Brain microvascular endothelial cell (primary cell): ENCODE measurements around the gene TOX3.

Experiments used
- DNase-seq: peaks from one replicate; pipeline ENCODE4 v3.0.0-alpha.2; 2020
- H3K27ac ChIP-seq: fragments of 250-450 bp; sonication (Bioruptor Pico); 2 replicates; pipeline ENCODE4 v1.5.1; 2020; ENCODE audit warnings: mild to moderate bottlenecking, moderate library complexity
- H3K27me3 ChIP-seq: fragments of 250-450 bp; sonication (Bioruptor Pico); replicated peaks from 2 replicates; pipeline ENCODE4 v1.5.1; 2020; ENCODE audit warnings: mild to moderate bottlenecking
- H3K36me3 ChIP-seq: fragments of 250-450 bp; sonication (Bioruptor Pico); replicated peaks from 2 replicates; pipeline ENCODE4 v1.5.1; 2020; ENCODE audit warnings: mild to moderate bottlenecking
- H3K4me3 ChIP-seq: 2 replicates; pipeline ENCODE4 v1.5.1; 2011; ENCODE audit warnings: low read depth, mild to moderate bottlenecking, control low read depth, low read length, moderate library complexity
- CTCF ChIP-seq: IDR thresholded peaks from 2 replicates; pipeline ENCODE4 v1.5.1; 2011; ENCODE audit warnings: low read depth, mild to moderate bottlenecking, moderate library complexity, low read length, control low read depth, inconsistent platforms; ENCODE audit errors: missing control alignments
- in situ Hi-C: cut with HindIII; loops from 2 replicates; pipeline ENCODE4 v1.10.0; 2017; ENCODE audit warnings: low sequenced_read_pairs, low pct_ligation_motif_present

The TOX3 gene

GRCh38 chr16:52450916-52451315, 96.0 kb downstream of the TOX3 start:
- in situ Hi-C loops, result no loop called here
- DNase-seq, result no peak
- no peak for TF ChIP-seq CTCF
- Histone ChIP-seq H3K4me3 (no peak overlapping the region), H3K36me3 (no peaks in the 10 kb centered on the region), H3K27ac (no peak overlapping the region), H3K27me3 (no peaks in the 10 kb centered on the region)

- no peak for DNase-seq
- Histone ChIP-seq H3K27ac (no peak overlapping the region), H3K27me3 (no peaks in the 10 kb centered on the region), H3K36me3 (no peaks in the 10 kb centered on the region), H3K4me3 (no peak overlapping the region)
- in situ Hi-C loops, result no loop called here
- no peak for TF ChIP-seq CTCF
These were observed 96.7 kb downstream of the TOX3 start for GRCh38 chr16:52450241-52450640.

GRCh38 chr16:52446080-52446479, 100.9 kb downstream of the TOX3 start:
- in situ Hi-C loops, result no loop called here
- Histone ChIP-seq H3K27me3 (no peaks in the 10 kb centered on the region), H3K4me3 (no peak overlapping the region), H3K36me3 (no peaks in the 10 kb centered on the region), H3K27ac (no peak overlapping the region)
- DNase-seq, result no peak
- TF ChIP-seq CTCF, result no peak

GRCh38 chr16:52441886-52442285, 105.1 kb downstream of the TOX3 start:
- H3K4me3 ChIP-seq, result no peak overlapping the region
- no peaks in the 10 kb centered on the region for H3K36me3 ChIP-seq
- no peak overlapping the region for H3K27ac ChIP-seq
- no peak for TF ChIP-seq CTCF
- DNase-seq, result no peak
- in situ Hi-C loops, result no loop called here
- no peaks in the 10 kb centered on the region for H3K27me3 ChIP-seq

GRCh38 chr16:52440248-52440647, 106.7 kb downstream of the TOX3 start:
- in situ Hi-C loops, result no loop called here
- no peak overlapping the region for H3K4me3 ChIP-seq
- no peaks in the 10 kb centered on the region for H3K36me3 ChIP-seq
- no peak overlapping the region for H3K27ac ChIP-seq
- H3K27me3 ChIP-seq, result no peaks in the 10 kb centered on the region
- TF ChIP-seq CTCF, result no peak
- no peak for DNase-seq

- Histone ChIP-seq H3K4me3 (no peak overlapping the region), H3K27ac (no peak overlapping the region), H3K27me3 (no peaks in the 10 kb centered on the region), H3K36me3 (no peaks in the 10 kb centered on the region)
- DNase-seq, result no peak
- in situ Hi-C loops, result no loop called here
- TF ChIP-seq CTCF, result no peak
These were observed 107.2 kb downstream of the TOX3 start for GRCh38 chr16:52439750-52440149.
